AG09319 (cell line): ENCODE data around the gene TARBP2.

Source experiments
- DNase-seq: peaks from one replicate; pipeline ENCODE4 v3.0.0-alpha.2; 2010; ENCODE audit warnings: low read depth; ENCODE audit errors: extremely low read depth
- TF ChIP-seq, protein P1 (sequence below): IDR thresholded peaks from 2 replicates; pipeline ENCODE4 v1.5.1; 2011; ENCODE audit warnings: low read depth, mild to moderate bottlenecking, inconsistent platforms, low read length, moderate library complexity

TARBP2 gene

DNA sequence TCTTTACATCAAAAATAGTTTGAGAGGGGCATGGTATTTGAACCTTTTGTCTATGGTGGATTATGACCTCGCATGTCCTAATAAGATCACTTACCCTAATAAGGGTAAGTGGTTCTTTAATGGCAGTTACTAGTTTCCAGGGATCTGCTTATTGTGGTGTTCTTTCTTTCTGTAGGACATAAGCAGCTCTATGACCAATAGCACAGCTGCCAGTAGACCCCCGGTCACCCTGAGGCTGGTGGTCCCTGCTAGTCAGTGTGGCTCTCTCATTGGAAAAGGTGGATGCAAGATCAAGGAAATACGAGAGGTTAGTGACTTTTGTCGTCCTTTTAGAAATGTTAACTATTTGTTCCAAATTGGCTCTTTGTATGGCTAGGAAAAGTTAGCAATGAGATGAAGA is 42.0 kb upstream of the TARBP2 start:
- DNase-seq: no peak
- TF ChIP-seq, protein P1, sequence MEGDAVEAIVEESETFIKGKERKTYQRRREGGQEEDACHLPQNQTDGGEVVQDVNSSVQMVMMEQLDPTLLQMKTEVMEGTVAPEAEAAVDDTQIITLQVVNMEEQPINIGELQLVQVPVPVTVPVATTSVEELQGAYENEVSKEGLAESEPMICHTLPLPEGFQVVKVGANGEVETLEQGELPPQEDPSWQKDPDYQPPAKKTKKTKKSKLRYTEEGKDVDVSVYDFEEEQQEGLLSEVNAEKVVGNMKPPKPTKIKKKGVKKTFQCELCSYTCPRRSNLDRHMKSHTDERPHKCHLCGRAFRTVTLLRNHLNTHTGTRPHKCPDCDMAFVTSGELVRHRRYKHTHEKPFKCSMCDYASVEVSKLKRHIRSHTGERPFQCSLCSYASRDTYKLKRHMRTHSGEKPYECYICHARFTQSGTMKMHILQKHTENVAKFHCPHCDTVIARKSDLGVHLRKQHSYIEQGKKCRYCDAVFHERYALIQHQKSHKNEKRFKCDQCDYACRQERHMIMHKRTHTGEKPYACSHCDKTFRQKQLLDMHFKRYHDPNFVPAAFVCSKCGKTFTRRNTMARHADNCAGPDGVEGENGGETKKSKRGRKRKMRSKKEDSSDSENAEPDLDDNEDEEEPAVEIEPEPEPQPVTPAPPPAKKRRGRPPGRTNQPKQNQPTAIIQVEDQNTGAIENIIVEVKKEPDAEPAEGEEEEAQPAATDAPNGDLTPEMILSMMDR: no peak

DNA sequence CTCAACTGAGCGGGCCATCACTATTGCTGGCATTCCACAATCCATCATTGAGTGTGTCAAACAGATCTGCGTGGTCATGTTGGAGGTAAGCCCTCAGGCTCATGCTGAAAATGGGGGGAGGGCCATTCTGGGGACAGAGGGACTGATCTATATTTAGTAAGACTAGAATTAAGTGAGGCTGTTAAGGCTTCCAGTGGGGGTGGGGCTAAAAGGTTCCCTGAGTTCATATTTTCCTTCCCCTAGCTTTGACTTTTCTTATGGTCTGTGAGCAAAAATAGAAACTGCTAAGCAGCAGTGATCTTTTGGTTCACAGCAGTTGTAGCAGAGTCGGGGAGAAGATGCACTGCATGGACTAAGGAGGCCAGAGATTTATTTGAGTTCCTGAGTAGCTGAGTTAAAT is 40.0 kb upstream of the TARBP2 start:
- no peak for DNase-seq
- TF ChIP-seq, protein P1: no peak

DNA sequence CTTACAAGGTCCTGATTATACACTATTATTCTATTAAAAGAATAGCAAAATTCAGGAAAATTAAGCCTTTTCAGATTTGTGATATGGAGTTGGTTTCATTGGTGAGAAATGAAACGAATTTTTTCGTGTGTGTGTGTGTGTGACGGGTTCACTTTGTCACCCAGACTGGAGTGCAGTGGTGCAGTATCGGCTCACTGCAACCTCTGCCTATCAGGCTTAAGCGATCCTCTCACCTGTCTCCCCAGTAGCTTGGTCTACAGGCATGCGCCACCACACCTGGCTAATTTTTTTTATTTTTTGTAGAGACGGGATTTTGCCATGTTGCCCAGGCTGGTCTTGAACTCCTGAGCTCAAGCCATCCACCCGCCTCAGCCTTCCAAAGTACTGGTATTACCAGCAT is 39.5 kb upstream of the TARBP2 start:
- DNase-seq: no peak
- TF ChIP-seq, protein P1: no peak

DNA sequence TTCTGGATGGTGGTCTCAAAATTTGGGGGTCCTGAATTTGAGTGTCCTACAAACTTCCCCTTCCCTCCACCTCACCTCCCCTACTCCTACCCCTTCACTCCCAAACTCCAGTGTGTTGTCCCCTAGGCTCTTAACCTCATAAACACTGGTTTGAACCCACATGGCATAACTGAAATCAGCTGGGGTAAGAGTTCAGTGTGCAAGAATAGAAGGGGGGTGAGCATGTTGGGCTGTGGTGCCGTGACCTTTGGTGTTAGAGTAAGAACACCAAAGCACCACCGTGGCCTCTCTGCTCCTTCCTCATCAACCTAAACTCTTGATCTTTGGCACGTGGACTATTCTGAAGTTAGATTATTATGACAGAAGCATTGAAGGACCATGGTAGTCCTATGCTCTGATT is 38.1 kb upstream of the TARBP2 start:
- TF ChIP-seq, protein P1: no peak

DNA sequence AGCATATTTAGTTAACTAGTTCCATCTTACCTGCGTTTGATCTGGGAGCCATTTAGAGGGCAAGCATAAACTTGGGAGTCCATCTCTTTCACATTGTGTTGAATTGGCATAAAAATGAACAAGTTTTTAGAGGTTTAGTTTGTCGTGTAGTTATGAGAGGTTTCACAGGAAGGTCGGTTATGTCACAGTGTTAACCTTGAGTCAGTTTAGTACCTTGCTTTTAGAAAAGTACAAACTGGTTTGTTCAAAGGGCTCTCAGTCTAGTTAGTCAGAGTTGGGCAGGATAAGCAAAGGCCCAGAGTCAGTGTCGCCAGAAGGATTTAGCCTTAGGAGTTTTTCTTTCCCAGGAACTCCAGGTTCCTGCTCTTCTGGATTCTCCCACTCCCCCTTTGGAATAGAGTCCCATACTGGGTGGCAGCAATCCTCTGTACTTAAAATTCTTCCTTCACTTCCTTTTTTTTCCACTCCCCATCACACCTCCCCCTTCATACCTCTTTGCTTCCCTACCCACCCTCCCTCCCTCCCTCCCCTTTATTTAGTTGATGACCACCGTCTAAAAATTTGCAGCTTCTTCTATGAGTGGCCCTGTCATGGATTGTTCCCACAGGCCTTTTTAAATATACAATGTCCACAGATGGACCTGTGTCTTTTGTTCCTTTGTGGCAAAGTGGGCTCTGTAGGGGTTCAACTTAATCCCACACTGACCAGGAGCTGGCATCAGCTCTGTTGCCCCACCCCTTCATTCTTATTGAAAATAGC is 37.1 kb upstream of the TARBP2 start:
- TF ChIP-seq, protein P1: no peak
- no peak for DNase-seq

More for the DNA sequence above, 38.1 kb upstream of the TARBP2 start:
- DNase-seq: no peak

DNA sequence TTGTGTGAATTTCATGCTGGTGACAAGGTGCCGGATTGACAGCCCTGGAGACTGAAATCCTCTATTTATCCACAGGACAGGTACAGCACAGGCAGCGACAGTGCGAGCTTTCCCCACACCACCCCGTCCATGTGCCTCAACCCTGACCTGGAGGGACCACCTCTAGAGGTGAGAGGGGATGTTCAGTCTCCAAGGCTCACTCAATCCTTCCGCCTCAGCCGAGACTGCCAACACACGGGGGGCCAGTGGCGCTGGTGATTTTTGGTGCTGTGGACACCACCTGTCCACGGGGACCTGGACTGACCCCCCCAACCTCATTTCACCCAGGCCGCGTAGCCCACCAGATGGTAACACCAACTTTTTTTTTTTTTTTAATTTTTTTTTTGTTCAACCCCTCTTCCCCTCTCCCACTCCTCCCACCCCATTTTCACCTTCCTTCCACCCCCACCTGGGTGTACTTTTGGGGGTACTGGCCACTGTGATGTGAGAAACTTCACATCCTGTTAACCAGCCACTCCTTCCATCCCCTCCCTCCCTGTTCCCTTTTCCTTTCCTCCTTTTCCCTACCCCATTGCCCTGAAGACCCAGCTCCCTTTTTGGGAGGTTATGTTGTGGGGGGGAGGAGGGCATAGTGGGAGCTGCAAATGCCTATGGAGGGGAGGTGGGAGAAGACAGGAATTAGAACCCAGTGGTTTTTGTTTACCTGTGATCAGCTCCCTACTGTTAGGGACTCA is 36.2 kb upstream of the TARBP2 start:
- TF ChIP-seq, protein P1: no peak
- no peak for DNase-seq

DNA sequence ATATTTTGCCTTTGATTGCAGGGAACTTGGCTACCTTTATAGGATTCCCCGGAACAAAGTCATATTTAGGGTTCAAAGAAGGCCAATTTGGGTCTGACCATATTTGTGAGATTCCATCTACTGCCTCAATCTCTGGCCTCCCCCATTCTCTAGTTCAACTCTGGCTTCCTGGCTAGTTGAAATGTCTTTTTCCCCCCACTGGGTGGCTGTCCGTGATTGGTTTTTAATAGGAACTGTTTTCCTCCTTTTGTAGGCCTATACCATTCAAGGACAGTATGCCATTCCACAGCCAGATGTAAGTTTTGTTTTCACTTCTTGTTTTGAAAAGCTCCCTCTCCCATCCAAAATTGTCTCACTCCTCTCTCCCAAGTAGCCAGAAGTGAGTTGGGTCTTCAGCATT is 35.4 kb upstream of the TARBP2 start:
- TF ChIP-seq, protein P1: no peak; the same call in 1 of the 2 replicates
- no peak for DNase-seq
